WTC11 (cell line): ENCODE measurements around the gene CAPRIN2. TPM values are rescaled to one million over a fixed set of nuclear protein-coding genes. Genes with fewer than 3 reads are reported as not detected.

Experiments
- ATAC-seq: fragments of 200-7000 bp; cut with Tn5 transposase; 2 replicates; pipeline ENCODE4 v1.10.0; 2021; ENCODE audit warnings: mild to moderate bottlenecking, moderate library complexity
- Bru-seq: library from RNA; stranded (reverse); fragments of 400-500 nt; gene quantifications from one replicate; lab custom pipeline; 2021; lab: Mats Ljungman, UMichigan
- CTCF ChIA-PET: fragments of 300-600 bp; sonication (Branson Sonifier 250); formaldehyde crosslinking; loops from one replicate; lab custom pipeline; 2021; ENCODE audit warnings: antibody characterized with exemption; lab: Charles Lee
- POLR2A ChIA-PET: fragments of 350-600 bp; sonication (Branson Sonifier 250); formaldehyde crosslinking; loops from one replicate; lab custom pipeline; 2021; ENCODE audit warnings: antibody characterized with exemption; lab: Charles Lee
- DNase-seq: peaks from one replicate; pipeline ENCODE4 v3.0.0; 2021; ENCODE audit warnings: low spot score
- H3K27ac Mint-ChIP-seq: 2 replicates; pipeline ENCODE4 v1.8.0; 2021; ENCODE audit warnings: mixed read lengths
- H3K27me3 Mint-ChIP-seq: 2 replicates; pipeline ENCODE4 v1.8.0; 2021; ENCODE audit warnings: low read depth, mild to moderate bottlenecking, moderate library complexity, mixed read lengths
- H3K36me3 Mint-ChIP-seq: 2 replicates; pipeline ENCODE4 v1.8.0; 2021; ENCODE audit warnings: mixed read lengths
- H3K4me1 Mint-ChIP-seq: 2 replicates; pipeline ENCODE4 v1.8.0; 2022; ENCODE audit warnings: mixed read lengths
- H3K4me3 Mint-ChIP-seq: 2 replicates; pipeline ENCODE4 v1.8.0; 2021; ENCODE audit warnings: mild to moderate bottlenecking, moderate library complexity, mixed read lengths
- H3K9me3 Mint-ChIP-seq: 2 replicates; pipeline ENCODE4 v1.8.0; 2021; ENCODE audit warnings: mixed read lengths
- AFF4 ChIP-seq: sonication (generic); formaldehyde crosslinking; IDR thresholded peaks from 2 replicates; pipeline ENCODE4 v1.8.1; 2023; ENCODE audit warnings: mild to moderate bottlenecking, missing genetic modification reagents, borderline replicate concordance
- CBFB ChIP-seq: sonication (generic); formaldehyde crosslinking; IDR thresholded peaks from 2 replicates; pipeline ENCODE4 v1.8.1; 2022; ENCODE audit warnings: mild to moderate bottlenecking, low read depth, missing genetic modification reagents
- E2F1 ChIP-seq: sonication (generic); formaldehyde crosslinking; IDR thresholded peaks from 2 replicates; pipeline ENCODE4 v1.8.0; 2022; ENCODE audit warnings: mild to moderate bottlenecking, missing genetic modification reagents
- ELF4 ChIP-seq: sonication (generic); formaldehyde crosslinking; IDR thresholded peaks from 2 replicates; pipeline ENCODE4 v1.8.1; 2022; ENCODE audit warnings: low read depth, mild to moderate bottlenecking, moderate library complexity, missing genetic modification reagents
- FOXP4 ChIP-seq: sonication (generic); formaldehyde crosslinking; IDR thresholded peaks from 2 replicates; pipeline ENCODE4 v1.8.0; 2022; ENCODE audit warnings: mild to moderate bottlenecking, missing genetic modification reagents
- HMGA2 ChIP-seq: fragments of 250-450 bp; sonication (Bioruptor Pico); IDR thresholded peaks from 2 replicates; pipeline ENCODE4 v1.4.0; 2021; ENCODE audit warnings: mild to moderate bottlenecking, moderate library complexity
- KAT7 ChIP-seq: sonication (generic); formaldehyde crosslinking; IDR thresholded peaks from 2 replicates; pipeline ENCODE4 v1.8.1; 2023; ENCODE audit warnings: missing genetic modification reagents, mild to moderate bottlenecking, borderline replicate concordance
- NR1H2 ChIP-seq: sonication (generic); formaldehyde crosslinking; IDR thresholded peaks from 2 replicates; pipeline ENCODE4 v1.9.0; 2021; ENCODE audit warnings: mild to moderate bottlenecking, moderate library complexity, missing genetic modification reagents
- OVOL2 ChIP-seq: fragments of 250-450 bp; sonication (Bioruptor Pico); IDR thresholded peaks from 2 replicates; pipeline ENCODE4 v1.9.0; 2021; ENCODE audit warnings: mild to moderate bottlenecking, borderline replicate concordance
- PRDM15 ChIP-seq: sonication (generic); formaldehyde crosslinking; IDR thresholded peaks from 2 replicates; pipeline ENCODE4 v1.8.0; 2022; ENCODE audit warnings: missing genetic modification reagents
- PRRX2 ChIP-seq: fragments of 250-450 bp; sonication (Bioruptor Pico); IDR thresholded peaks from 2 replicates; pipeline ENCODE4 v1.8.0; 2021; ENCODE audit warnings: mild to moderate bottlenecking
- RELA ChIP-seq: sonication (generic); formaldehyde crosslinking; IDR thresholded peaks from 2 replicates; pipeline ENCODE4 v1.8.1; 2022; ENCODE audit warnings: missing genetic modification reagents, mild to moderate bottlenecking, borderline replicate concordance
- SMAD3 ChIP-seq: sonication (generic); formaldehyde crosslinking; IDR thresholded peaks from 2 replicates; pipeline ENCODE4 v1.8.0; 2022; ENCODE audit warnings: missing genetic modification reagents, mild to moderate bottlenecking, borderline replicate concordance
- SMAD4 ChIP-seq: sonication (generic); formaldehyde crosslinking; IDR thresholded peaks from 2 replicates; pipeline ENCODE4 v1.8.0; 2022; ENCODE audit warnings: mild to moderate bottlenecking, missing genetic modification reagents
- SP1 ChIP-seq: sonication (generic); formaldehyde crosslinking; conservative IDR thresholded peaks from 2 replicates; pipeline ENCODE4 v1.8.1; 2022; ENCODE audit warnings: missing genetic modification reagents
- TCF7 ChIP-seq: sonication (generic); formaldehyde crosslinking; IDR thresholded peaks from 2 replicates; pipeline ENCODE4 v1.8.0; 2022; ENCODE audit warnings: mild to moderate bottlenecking, low read depth, missing genetic modification reagents, moderate library complexity
- TEAD1 ChIP-seq: sonication (generic); formaldehyde crosslinking; IDR thresholded peaks from 2 replicates; pipeline ENCODE4 v1.8.0; 2022; ENCODE audit warnings: mild to moderate bottlenecking, missing genetic modification reagents
- TP53 ChIP-seq: sonication (generic); formaldehyde crosslinking; IDR thresholded peaks from 2 replicates; pipeline ENCODE4 v1.8.1; 2023; ENCODE audit warnings: mild to moderate bottlenecking, missing genetic modification reagents
- USF1 ChIP-seq: sonication (generic); formaldehyde crosslinking; IDR thresholded peaks from 2 replicates; pipeline ENCODE4 v1.8.0; 2022; ENCODE audit warnings: mild to moderate bottlenecking, missing genetic modification reagents
- USF2 ChIP-seq: sonication (generic); formaldehyde crosslinking; IDR thresholded peaks from 2 replicates; pipeline ENCODE4 v1.8.1; 2023; ENCODE audit warnings: mild to moderate bottlenecking, missing genetic modification reagents, moderate library complexity
- ZMAT4 ChIP-seq: fragments of 250-450 bp; sonication (Bioruptor Pico); IDR thresholded peaks from 2 replicates; pipeline ENCODE4 v1.9.0; 2021; ENCODE audit warnings: mild to moderate bottlenecking
- ZNF121 ChIP-seq: sonication (generic); formaldehyde crosslinking; IDR thresholded peaks from 2 replicates; pipeline ENCODE4 v1.8.0; 2023; ENCODE audit warnings: missing genetic modification reagents
- ZNF317 ChIP-seq: sonication (generic); formaldehyde crosslinking; IDR thresholded peaks from 2 replicates; pipeline ENCODE4 v1.8.1; 2023; ENCODE audit warnings: low read depth, mild to moderate bottlenecking, moderate library complexity, missing genetic modification reagents, borderline replicate concordance
- long read RNA-seq, 3 experiments: library from RNA in 1 of 3; library from capped mRNA in 1 of 3; library from polyadenylated mRNA in 1 of 3; unstranded in 2 of 3; stranded (forward) in 1 of 3; transcript quantifications; one replicate each; pipeline ENCODE4 v2.0.0, GENCODE V29; 2021
- total RNA-seq: library from RNA; stranded (reverse); gene quantifications from 3 replicates; pipeline ENCODE4 v1.2.3, GENCODE V29; 2021

The CAPRIN2 gene
- total RNA-seq (55.9 to 62.7 TPM (median 59.7 TPM) in 3 replicates), Bru-seq, nascent RNA (percentile 93 among the genes with signal in this experiment)
- long read RNA-seq, experiment 1, partial matches to known transcripts = 28 of 159 reads
- long read RNA-seq, experiment 1, other reads (novel, unspliced or antisense) = 130 of 159 reads
- long read RNA-seq, experiment 2, partial matches to known transcripts = 9 of 36 reads
- long read RNA-seq, experiment 2, other reads (novel, unspliced or antisense) = 27 of 36 reads
- long read RNA-seq, experiment 3, partial matches to known transcripts = 1 of 3 reads
- long read RNA-seq, experiment 3, other reads (novel, unspliced or antisense) = 2 of 3 reads

- Mint-ChIP-seq H3K36me3 (no peaks in the 10 kb centered on the region), H3K9me3 (no peaks in the 10 kb centered on the region), H3K27me3 (no peaks in the 10 kb centered on the region), H3K4me3 (peak within 1 kb of the TSS; percentile 87), H3K4me1 (peaks cover 52% of the 10 kb centered on the region), H3K27ac (peak within 1 kb of the TSS; percentile 97)
- peak; percentile 94 for ATAC-seq
- ChIA-PET CTCF (interaction anchor here (1.0 to 3.4 kb wide), 13 partner anchors 16 to 237 kb away, joined by 3 to 59 read pairs (median 4); partner anchors contain the start of gene IPO8), POLR2A (interaction anchor here (0.8 to 3.2 kb wide), 4 partner anchors 12 to 67 kb away, joined by 3 to 37 read pairs (median 4); no protein-coding TSS in a partner anchor)
- DNase-seq = peak; percentile 96
- TF ChIP-seq ZMAT4 (CRISPR knock-in tag) (no peak), ZNF317 (peak; percentile 4; the same call in 1 of the 2 replicates), ZNF121 (CRISPR knock-in tag) (no peak), HMGA2 (no peak), SMAD4 (CRISPR knock-in tag) (no peak), TCF7 (CRISPR knock-in tag) (no peak), E2F1 (peak; percentile 54; the same call in 1 of the 2 replicates), ELF4 (CRISPR knock-in tag) (no peak), AFF4 (CRISPR knock-in tag) (peak; percentile 73; the same call in 1 of the 2 replicates), CBFB (CRISPR knock-in tag) (peak; percentile 98; the same call in 1 of the 2 replicates), TEAD1 (CRISPR knock-in tag) (peak; percentile 72; the same call in 1 of the 2 replicates), NR1H2 (no peak), PRRX2 (CRISPR knock-in tag) (no peak), TP53 (CRISPR knock-in tag) (peak; percentile 92), PRDM15 (CRISPR knock-in tag) (no peak), FOXP4 (CRISPR knock-in tag) (peak; percentile 35; the same call in 1 of the 2 replicates), SP1 (CRISPR knock-in tag) (peak; percentile 94), USF1 (CRISPR knock-in tag) (peak; percentile 53), SMAD3 (CRISPR knock-in tag) (peak; percentile 44; the same call in 1 of the 2 replicates), OVOL2 (CRISPR knock-in tag) (no peak), RELA (CRISPR knock-in tag) (0 out of 2 replicates have a peak, but pooled peaks have one; percentile 31), KAT7 (CRISPR knock-in tag) (peak; percentile 33; the same call in 1 of the 2 replicates), USF2 (CRISPR knock-in tag) (peak; percentile 64)
Measured at GRCh38 chr12:30754750-30755394, at the start of gene CAPRIN2. CAPRIN2 (minus strand) TSS chr12:30754951; CDS start chr12:30753520, 1,431 bp downstream.
